DOHH2 (cell line): Measurements from ENCODE around the gene TAB3.

Source experiments
- H3F3A ChIP-seq: fragments of 200-600 bp; sonication (generic), shearing (Covaris generic); 2 replicates; pipeline ENCODE4 v1.6.0; 2016; ENCODE audit warnings: antibody characterized with exemption, mild to moderate bottlenecking; ENCODE audit not compliant: control insufficient read depth, insufficient read depth
- H3K27ac ChIP-seq: fragments of 200-600 bp; sonication (generic); 2 replicates; pipeline ENCODE4 v1.5.1; 2014; ENCODE audit warnings: low read depth, mild to moderate bottlenecking, low read length, moderate library complexity
- H3K27me3 ChIP-seq: fragments of 200-600 bp; sonication (generic); 2 replicates; pipeline ENCODE4 v1.6.1; 2014; ENCODE audit warnings: mild to moderate bottlenecking, low read length, mixed read lengths; ENCODE audit not compliant: control insufficient read depth
- H3K36me3 ChIP-seq: fragments of 200-600 bp; sonication (generic); 2 replicates; pipeline ENCODE4 v1.6.1; 2014; ENCODE audit warnings: mild to moderate bottlenecking, low read length, moderate library complexity, mixed read lengths; ENCODE audit not compliant: control insufficient read depth
- H3K4me1 ChIP-seq: fragments of 200-600 bp; sonication (generic); 2 replicates; pipeline ENCODE4 v1.6.1; 2014; ENCODE audit warnings: mild to moderate bottlenecking, low read length, mixed read lengths; ENCODE audit not compliant: control insufficient read depth
- H3K4me2 ChIP-seq: fragments of 200-600 bp; sonication (generic); 2 replicates; pipeline ENCODE4 v1.6.0; 2014; ENCODE audit warnings: mild to moderate bottlenecking, low read length, moderate library complexity
- H3K4me3 ChIP-seq: fragments of 200-600 bp; sonication (generic); 2 replicates; pipeline ENCODE4 v1.5.1; 2014; ENCODE audit warnings: mild to moderate bottlenecking, low read length, mixed read lengths
- H3K79me2 ChIP-seq: fragments of 200-600 bp; sonication (generic); 2 replicates; pipeline ENCODE4 v1.6.1; 2014; ENCODE audit warnings: mild to moderate bottlenecking, low read length, mixed read lengths; ENCODE audit not compliant: control insufficient read depth
- H3K9me2 ChIP-seq: fragments of 200-600 bp; sonication (generic); replicated peaks from 2 replicates; pipeline ENCODE4 v1.6.1; 2014; ENCODE audit warnings: mild to moderate bottlenecking, low read length, mixed read lengths; ENCODE audit not compliant: control insufficient read depth
- H3K9me3 ChIP-seq: fragments of 200-600 bp; sonication (generic); 2 replicates; pipeline ENCODE4 v1.6.1; 2014; ENCODE audit warnings: antibody characterized with exemption, low read length, mixed read lengths; ENCODE audit not compliant: control insufficient read depth, insufficient read depth
- H4K20me1 ChIP-seq: fragments of 200-600 bp; sonication (generic); 2 replicates; pipeline ENCODE4 v1.6.0; 2014; ENCODE audit warnings: low read depth, mild to moderate bottlenecking, antibody characterized with exemption, low read length, moderate library complexity; ENCODE audit not compliant: control insufficient read depth, insufficient read depth
- EZH2phosphoT487 ChIP-seq: fragments of 200-600 bp; sonication (generic); IDR thresholded peaks from 2 replicates; pipeline ENCODE4 v1.6.1; 2017; ENCODE audit warnings: borderline replicate concordance, mild to moderate bottlenecking, antibody characterized with exemption, low read length, moderate library complexity, mixed read lengths
- TF ChIP-seq, protein P1 (sequence below): fragments of 200-600 bp; sonication (generic); IDR thresholded peaks from one replicate; pipeline ENCODE4 v1.5.1; 2014; ENCODE audit warnings: antibody characterized with exemption, mild to moderate bottlenecking, low read depth, low read length; ENCODE audit not compliant: poor library complexity, severe bottlenecking

The TAB3 gene

DNA sequence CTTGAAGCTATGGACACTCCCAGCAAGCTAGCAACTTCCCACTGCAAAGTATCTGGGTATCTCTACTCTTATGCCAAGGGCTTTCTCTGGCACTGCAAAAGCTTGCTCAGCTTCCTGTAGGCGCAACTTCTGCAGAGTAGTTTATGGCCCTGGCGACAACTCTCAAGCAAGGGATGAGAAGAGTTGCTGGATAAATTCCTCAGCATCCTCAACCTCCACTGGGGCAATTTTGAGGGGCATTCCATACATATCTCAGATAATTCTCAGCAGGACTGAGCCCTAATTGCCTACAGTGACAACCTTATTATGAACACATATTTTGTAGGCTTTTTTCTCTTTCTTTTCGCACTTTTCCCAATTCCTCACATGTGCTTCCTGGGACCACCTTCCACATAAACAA is 31.2 kb upstream of the TAB3 start:
- Histone ChIP-seq H4K20me1 (no peaks in the 10 kb centered on the region), H3K36me3 (no peaks in the 10 kb centered on the region), H3K27ac (no peak overlapping the region), H3K27me3 (no peaks in the 10 kb centered on the region), H3K79me2 (no peaks in the 10 kb centered on the region), H3K4me2 (no peak overlapping the region), H3K9me2 (no peaks in the 10 kb centered on the region), H3K4me3 (no peak overlapping the region), H3K9me3 (no peaks in the 10 kb centered on the region), H3F3A (no peaks in the 10 kb centered on the region), H3K4me1 (no peaks in the 10 kb centered on the region)
- no peak for TF ChIP-seq EZH2phosphoT487
- TF ChIP-seq, protein P1, sequence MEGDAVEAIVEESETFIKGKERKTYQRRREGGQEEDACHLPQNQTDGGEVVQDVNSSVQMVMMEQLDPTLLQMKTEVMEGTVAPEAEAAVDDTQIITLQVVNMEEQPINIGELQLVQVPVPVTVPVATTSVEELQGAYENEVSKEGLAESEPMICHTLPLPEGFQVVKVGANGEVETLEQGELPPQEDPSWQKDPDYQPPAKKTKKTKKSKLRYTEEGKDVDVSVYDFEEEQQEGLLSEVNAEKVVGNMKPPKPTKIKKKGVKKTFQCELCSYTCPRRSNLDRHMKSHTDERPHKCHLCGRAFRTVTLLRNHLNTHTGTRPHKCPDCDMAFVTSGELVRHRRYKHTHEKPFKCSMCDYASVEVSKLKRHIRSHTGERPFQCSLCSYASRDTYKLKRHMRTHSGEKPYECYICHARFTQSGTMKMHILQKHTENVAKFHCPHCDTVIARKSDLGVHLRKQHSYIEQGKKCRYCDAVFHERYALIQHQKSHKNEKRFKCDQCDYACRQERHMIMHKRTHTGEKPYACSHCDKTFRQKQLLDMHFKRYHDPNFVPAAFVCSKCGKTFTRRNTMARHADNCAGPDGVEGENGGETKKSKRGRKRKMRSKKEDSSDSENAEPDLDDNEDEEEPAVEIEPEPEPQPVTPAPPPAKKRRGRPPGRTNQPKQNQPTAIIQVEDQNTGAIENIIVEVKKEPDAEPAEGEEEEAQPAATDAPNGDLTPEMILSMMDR: no peak

DNA sequence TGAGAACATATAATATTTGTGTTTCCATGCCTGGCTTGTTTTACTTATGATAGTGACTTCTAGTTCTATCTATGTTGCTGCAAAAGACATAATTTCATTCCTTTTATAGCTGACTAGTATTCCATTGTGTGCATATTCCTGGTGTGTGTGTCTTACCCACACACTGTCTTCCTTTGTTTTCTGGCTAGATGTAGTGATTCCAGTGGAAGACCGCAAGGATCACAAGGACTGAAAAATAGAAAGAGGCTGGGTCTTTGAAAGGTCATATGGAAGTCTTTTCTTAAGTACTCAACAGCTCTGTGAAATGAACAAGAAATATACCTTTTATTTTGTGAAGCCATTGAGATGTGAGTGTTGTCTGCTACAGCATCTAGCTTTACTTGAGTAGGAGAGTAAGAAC is 29.4 kb upstream of the TAB3 start:
- no peak overlapping the region for H3K27ac ChIP-seq
- H3K4me2 ChIP-seq: no peak overlapping the region
- no peak for TF ChIP-seq EZH2phosphoT487
- TF ChIP-seq, protein P1: no peak
- no peaks in the 10 kb centered on the region for H3K9me2 ChIP-seq
- H3K4me3 ChIP-seq: no peak overlapping the region
- no peaks in the 10 kb centered on the region for H3K27me3 ChIP-seq
- no peaks in the 10 kb centered on the region for H3F3A ChIP-seq
- H3K79me2 ChIP-seq: no peaks in the 10 kb centered on the region
- H3K9me3 ChIP-seq: no peaks in the 10 kb centered on the region
- no peaks in the 10 kb centered on the region for H3K36me3 ChIP-seq
- H4K20me1 ChIP-seq: no peaks in the 10 kb centered on the region
- H3K4me1 ChIP-seq: no peaks in the 10 kb centered on the region

DNA sequence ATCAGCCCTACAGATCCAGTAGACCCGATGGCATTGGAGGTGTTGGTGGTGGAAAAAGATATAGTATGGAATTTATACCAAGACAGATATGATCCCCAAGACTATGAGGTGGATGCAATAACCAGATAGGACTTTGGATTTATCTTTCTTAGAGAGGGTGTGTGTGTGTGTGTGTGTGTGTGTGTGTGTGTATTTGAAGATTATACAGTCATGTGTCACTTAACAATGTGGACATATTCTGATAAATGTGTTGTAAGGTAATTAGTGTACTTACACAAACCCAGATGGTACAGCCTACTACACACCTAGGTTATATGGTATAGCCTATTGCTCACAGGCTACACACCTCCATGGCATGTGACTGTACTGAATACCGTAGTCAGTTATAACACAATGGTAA is 24.4 kb upstream of the TAB3 start:
- Histone ChIP-seq H4K20me1 (no peaks in the 10 kb centered on the region), H3K4me3 (no peak overlapping the region), H3K36me3 (no peaks in the 10 kb centered on the region), H3K79me2 (no peaks in the 10 kb centered on the region), H3K9me3 (no peaks in the 10 kb centered on the region), H3K9me2 (no peaks in the 10 kb centered on the region), H3K27ac (no peak overlapping the region), H3K27me3 (no peaks in the 10 kb centered on the region), H3K4me2 (no peak overlapping the region), H3F3A (no peaks in the 10 kb centered on the region), H3K4me1 (no peaks in the 10 kb centered on the region)
- TF ChIP-seq, protein P1: no peak
- TF ChIP-seq EZH2phosphoT487: no peak
